ENCODE results near the gene CDAN1.

CDAN1 gene

GRCh38 chr15:42712584-42712983 is 24.3 kb downstream of the CDAN1 start:
- DNase-seq (ENCODE audit: low read depth in 2 of 3, low spot score in 1 of 3) = no peak

- DNase-seq (ENCODE audit: low read depth in 2 of 3, low spot score in 1 of 3) = no peak
Observed at GRCh38 chr15:42711746-42712145, 25.2 kb downstream of the CDAN1 start.

- DNase-seq (ENCODE audit: low read depth in 2 of 3, low spot score in 1 of 3) = no peak
Observed at GRCh38 chr15:42710662-42711061, 26.3 kb downstream of the CDAN1 start.

GRCh38 chr15:42707873-42708544 is 28.9 kb downstream of the CDAN1 start:
- no peak for DNase-seq (ENCODE audit: low read depth in 2 of 3, low spot score in 1 of 3)

GRCh38 chr15:42707068-42707467 is 29.9 kb downstream of the CDAN1 start:
- DNase-seq (ENCODE audit: low read depth in 2 of 3, low spot score in 1 of 3) = no peak

GRCh38 chr15:42705336-42705735 is 31.6 kb downstream of the CDAN1 start:
- no peak for DNase-seq (ENCODE audit: low read depth in 2 of 3, low spot score in 1 of 3)

GRCh38 chr15:42704492-42704926 is 32.4 kb downstream of the CDAN1 start:
- DNase-seq (ENCODE audit: low read depth in 2 of 3, low spot score in 1 of 3) = peak; percentile 28 to 50 (median 39)

- DNase-seq (ENCODE audit: low read depth in 2 of 3, low spot score in 1 of 3) = no peak
Observed at GRCh38 chr15:42696626-42697025, 40.3 kb downstream of the CDAN1 start.

- no peak for DNase-seq (ENCODE audit: low read depth in 2 of 3, low spot score in 1 of 3)
Observed at GRCh38 chr15:42695527-42696071, 41.3 kb downstream of the CDAN1 start.

GRCh38 chr15:42694398-42694797 is 42.5 kb downstream of the CDAN1 start:
- DNase-seq (ENCODE audit: low read depth in 2 of 3, low spot score in 1 of 3) = no peak

GRCh38 chr15:42693942-42694341 is 43.0 kb downstream of the CDAN1 start:
- no peak for DNase-seq (ENCODE audit: low read depth in 2 of 3, low spot score in 1 of 3)

- no peak for DNase-seq (ENCODE audit: low read depth in 2 of 3, low spot score in 1 of 3)
Observed at GRCh38 chr15:42693496-42693895, 43.4 kb downstream of the CDAN1 start.

- DNase-seq (ENCODE audit: low read depth in 2 of 3, low spot score in 1 of 3) = no peak
Observed at GRCh38 chr15:42692997-42693396, 43.9 kb downstream of the CDAN1 start.

GRCh38 chr15:42692536-42692935 is 44.4 kb downstream of the CDAN1 start:
- no peak for DNase-seq (ENCODE audit: low read depth in 2 of 3, low spot score in 1 of 3)

GRCh38 chr15:42691770-42692169 is 45.2 kb downstream of the CDAN1 start:
- DNase-seq (ENCODE audit: low read depth in 2 of 3, low spot score in 1 of 3) = no peak

GRCh38 chr15:42691308-42691707 is 45.6 kb downstream of the CDAN1 start:
- DNase-seq (ENCODE audit: low read depth in 2 of 3, low spot score in 1 of 3) = no peak

GRCh38 chr15:42688301-42688700 is 48.6 kb downstream of the CDAN1 start:
- DNase-seq (ENCODE audit: low read depth in 2 of 3, low spot score in 1 of 3) = no peak

- DNase-seq (ENCODE audit: low read depth in 2 of 3, low spot score in 1 of 3) = no peak
Observed at GRCh38 chr15:42687740-42688139, 49.2 kb downstream of the CDAN1 start.

GRCh38 chr15:42686281-42686680 is 50.6 kb downstream of the CDAN1 start:
- DNase-seq (ENCODE audit: low read depth in 2 of 3, low spot score in 1 of 3) = no peak

- DNase-seq (ENCODE audit: low read depth in 2 of 3, low spot score in 1 of 3) = no peak
Observed at GRCh38 chr15:42681119-42681518, 55.8 kb downstream of the CDAN1 start.

GRCh38 chr15:42680142-42680482 is 56.8 kb downstream of the CDAN1 start:
- DNase-seq (ENCODE audit: low read depth in 2 of 3, low spot score in 1 of 3) = peak; percentile 35 to 55 (median 55)

GRCh38 chr15:42679285-42680141 is 57.4 kb downstream of the CDAN1 start:
- no peak for DNase-seq (ENCODE audit: low read depth in 2 of 3, low spot score in 1 of 3)

Measured in stimulated activated CD4-positive, alpha-beta T cell treated with anti-CD3 and anti-CD28 coated beads, Interleukin-12 subunit alpha, Interleukin-12 subunit beta, amount 100 ng/mL, for 48 hours (primary cell).